Smooth muscle cell of the pulmonary artery (primary cell): ENCODE data around the gene OR6C3. TPM values are rescaled to one million over a fixed set of nuclear protein-coding genes. Genes with fewer than 3 reads are reported as not detected.

Experiments used
- total RNA-seq: library from RNA; depleted of rRNA; stranded (reverse); fragments of >200 nt; gene quantifications from 2 replicates; pipeline ENCODE4 v1.2.3, GENCODE V29; 2014

OR6C3 gene
- not detected in 2 replicates for total RNA-seq

DNA sequence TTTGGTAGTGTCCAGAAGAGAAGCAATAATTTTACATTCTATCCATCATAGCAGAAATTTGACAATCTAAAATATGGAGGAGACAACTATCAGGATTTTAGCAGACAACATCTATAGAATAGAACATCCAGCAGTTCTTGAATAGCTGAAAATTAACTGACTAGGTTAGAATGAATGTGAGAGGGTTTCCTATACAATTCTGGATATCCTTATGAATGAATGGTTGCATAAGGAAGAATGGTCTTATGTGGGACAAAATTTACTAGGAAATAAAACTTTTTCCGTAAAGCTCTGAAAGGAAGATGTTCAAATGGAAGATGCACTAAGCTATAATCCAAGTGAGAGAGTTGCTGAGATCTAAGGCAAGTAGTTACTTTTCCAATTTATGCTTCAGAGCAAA is at the start of gene OR6C3:
Gene OR6C3, plus strand, starts transcription at position 301 of the 400 bp plus-strand sequence. CDS start 955 bp downstream, outside the sequence.

DNA sequence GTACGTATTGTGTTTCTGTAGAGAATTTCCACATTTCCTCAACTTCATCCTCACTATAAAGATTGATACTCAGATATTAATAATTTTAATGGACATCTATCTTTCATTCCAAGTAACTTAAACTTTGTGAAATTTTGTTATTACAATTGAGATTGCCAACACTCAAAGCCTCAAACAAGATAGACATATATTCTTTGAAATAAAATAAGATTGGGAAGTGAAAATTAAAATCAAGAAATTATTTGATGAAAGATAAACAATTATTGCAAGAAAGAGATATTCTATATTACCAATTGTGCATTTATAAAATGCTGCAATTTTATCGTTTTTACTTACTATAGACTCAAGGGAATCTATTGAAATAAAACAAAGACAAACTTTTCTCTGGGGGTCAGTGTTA is 34.1 kb upstream of the OR6C3 start, which contains the start of gene OR6C6:
Gene OR6C6, minus strand, starts transcription at position 101 of the 400 bp plus-strand sequence. CDS start 1,337 bp downstream, outside the sequence.

DNA sequence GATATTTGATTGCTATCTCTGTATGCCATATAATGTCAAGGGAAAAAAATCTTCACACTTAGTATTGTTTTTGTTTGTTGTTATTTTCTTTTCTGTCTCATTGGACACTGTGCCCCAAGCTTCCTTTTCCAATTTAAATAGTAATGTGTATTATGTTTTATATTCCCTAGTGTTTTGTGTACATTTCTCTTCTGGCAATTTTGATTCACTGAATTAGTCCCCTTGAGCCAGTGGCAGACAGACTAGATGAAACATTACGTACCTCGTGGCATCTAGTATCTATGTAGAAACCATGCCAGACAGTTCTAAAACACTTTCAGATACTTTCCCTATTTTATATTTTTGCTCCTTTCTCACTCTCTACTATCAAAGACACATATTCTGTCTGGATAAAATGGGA is 16.5 kb upstream of the OR6C3 start, which contains the start of gene OR6C1:
Gene OR6C1, plus strand, starts transcription at position 301 of the 400 bp plus-strand sequence. CDS start 6,257 bp downstream, outside the sequence.

DNA sequence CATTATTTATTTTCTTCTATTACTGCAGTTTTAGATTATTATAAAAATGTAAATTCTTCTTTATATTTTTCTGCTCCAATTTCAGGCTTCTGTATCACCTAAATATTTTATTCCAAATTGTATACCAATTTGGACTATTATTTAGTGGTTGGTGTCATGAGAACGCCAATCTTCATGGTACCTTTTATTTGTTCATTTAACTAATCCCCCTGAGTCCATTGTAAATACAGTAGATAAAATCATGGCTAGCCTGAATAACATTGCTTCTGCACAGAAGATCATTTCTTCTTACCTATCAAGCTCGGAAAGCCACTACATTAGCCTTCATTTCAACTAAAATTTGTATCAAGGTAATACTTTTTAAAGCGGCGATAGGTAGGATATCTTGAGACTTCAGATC is 32.1 kb downstream of the OR6C3 start, which contains the start of gene OR6C75:
Gene OR6C75, plus strand, starts transcription at position 301 of the 400 bp plus-strand sequence. CDS start 2,136 bp downstream, outside the sequence.

Other genes starting within 250 kb of the OR6C3 start
- gene OR9K2, start 204.3 kb upstream of the OR6C3 start, total RNA-seq: not detected in 2 replicates
- gene OR10A7, start 109.7 kb upstream of the OR6C3 start, total RNA-seq: not detected in 2 replicates
- gene OR6C74, start 86.1 kb upstream of the OR6C3 start, total RNA-seq: not detected in 2 replicates
- not detected in 2 replicates for gene OR6C6, start 34.2 kb upstream of the OR6C3 start, total RNA-seq
- gene OR6C1, start 16.4 kb upstream of the OR6C3 start, total RNA-seq: not detected in 2 replicates
- gene OR6C75, start 32.2 kb downstream of the OR6C3 start, total RNA-seq: not detected in 2 replicates
- not detected in 2 replicates for gene OR6C65, start 69.8 kb downstream of the OR6C3 start, total RNA-seq
- not detected in 2 replicates for gene OR6C76, start 95.5 kb downstream of the OR6C3 start, total RNA-seq
- not detected in 2 replicates for gene OR6C2, start 113.3 kb downstream of the OR6C3 start, total RNA-seq
- not detected in 2 replicates for gene OR6C70, start 139.4 kb downstream of the OR6C3 start, total RNA-seq
- gene OR6C68, start 161.6 kb downstream of the OR6C3 start, total RNA-seq: not detected in 2 replicates
- gene OR6C4, start 218.9 kb downstream of the OR6C3 start, total RNA-seq: not detected in 2 replicates
- not detected in 2 replicates for gene OR2AP1, start 241.7 kb downstream of the OR6C3 start, total RNA-seq